GM19324 (cell line): ENCODE data around the gene LPIN1.
"Not testable (repeated sequence)": the region's sequence is repeated elsewhere in the genome, so short reads cannot be mapped to it uniquely, and the experiment has no call there.

Source experiments
- ATAC-seq: cut with Tn5 transposase; IDR thresholded peaks from one replicate; pipeline ENCODE4 v1.9.1; 2021; ENCODE audit warnings: mild to moderate bottlenecking, moderate library complexity; ENCODE audit not compliant: unreplicated experiment, low FRiP score

Gene LPIN1

GRCh38 chr2:11807156-11808015, 61.0 kb downstream of the LPIN1 start:
- no peak for ATAC-seq

GRCh38 chr2:11808016-11808400, 61.6 kb downstream of the LPIN1 start:
- no peak for ATAC-seq

DNA sequence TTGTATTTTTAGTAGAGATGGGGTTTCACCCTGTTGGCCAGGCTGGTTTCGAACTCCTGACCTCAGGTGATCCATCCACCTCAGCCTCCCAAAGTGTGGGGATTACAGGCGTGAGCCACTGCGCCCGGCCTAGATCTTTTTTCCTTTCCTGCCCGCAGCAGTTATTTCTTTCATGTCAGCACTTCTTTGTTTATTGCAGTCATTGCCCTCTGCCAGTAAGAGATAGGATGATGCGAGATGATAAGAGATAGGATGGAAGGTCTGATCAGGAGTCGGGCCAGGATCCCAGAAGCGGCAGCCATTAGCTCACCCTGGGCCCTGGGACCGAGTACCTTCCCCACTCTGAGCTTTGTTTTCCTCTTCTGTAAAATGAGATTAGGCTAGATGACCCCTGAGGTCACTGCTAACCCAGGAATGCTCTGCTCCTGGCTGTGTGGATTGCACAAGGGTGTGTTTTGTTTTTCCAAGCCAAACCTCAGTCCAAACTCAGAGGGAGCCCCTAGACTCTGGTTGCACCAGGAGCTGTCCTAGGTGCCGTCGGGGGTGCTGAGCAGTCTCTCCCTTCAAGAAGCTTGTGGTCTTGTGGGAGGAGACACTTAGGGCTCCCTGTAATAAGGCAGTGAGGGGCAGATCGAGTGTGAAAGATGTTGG, 63.3 kb downstream of the LPIN1 start:
- ATAC-seq, result no peak

DNA sequence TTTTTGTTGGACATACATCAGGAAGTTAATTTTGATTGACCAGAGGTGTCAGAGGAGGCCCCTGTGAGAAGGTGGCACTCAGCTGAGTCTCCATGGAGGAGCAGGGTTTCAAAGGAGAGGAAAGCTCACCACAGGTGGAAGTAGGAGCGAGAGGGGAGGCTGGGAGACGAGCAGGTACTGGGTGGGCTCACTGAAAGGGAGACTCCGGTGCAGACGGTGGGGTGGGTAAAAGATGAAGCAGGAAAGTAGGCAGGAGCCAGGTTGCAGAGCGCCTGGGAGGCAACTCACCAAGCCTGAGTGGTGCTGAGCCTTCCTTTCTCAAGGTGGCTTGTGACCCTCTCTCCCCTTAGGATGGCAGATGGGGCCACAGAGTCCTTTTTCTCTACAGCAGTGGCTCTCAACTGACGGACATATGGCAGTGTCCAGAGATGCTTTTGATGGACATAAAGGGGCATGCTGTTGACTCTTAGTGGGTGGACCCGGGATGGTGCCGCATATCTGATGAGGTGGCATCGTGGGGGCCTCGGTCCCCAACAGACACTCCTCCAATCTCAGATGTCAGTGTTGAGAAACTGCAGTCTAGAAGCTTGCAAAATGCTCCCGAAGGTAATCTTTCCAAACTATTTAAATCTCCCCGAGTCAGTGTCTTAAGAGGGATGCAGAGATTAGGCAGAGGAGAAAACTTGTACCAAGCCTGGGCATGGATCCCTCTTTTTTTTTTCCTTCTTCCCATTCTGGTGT, 64.0 kb downstream of the LPIN1 start:
- no peak for ATAC-seq

GRCh38 chr2:11811036-11811654, 64.7 kb downstream of the LPIN1 start:
- ATAC-seq, result no peak

DNA sequence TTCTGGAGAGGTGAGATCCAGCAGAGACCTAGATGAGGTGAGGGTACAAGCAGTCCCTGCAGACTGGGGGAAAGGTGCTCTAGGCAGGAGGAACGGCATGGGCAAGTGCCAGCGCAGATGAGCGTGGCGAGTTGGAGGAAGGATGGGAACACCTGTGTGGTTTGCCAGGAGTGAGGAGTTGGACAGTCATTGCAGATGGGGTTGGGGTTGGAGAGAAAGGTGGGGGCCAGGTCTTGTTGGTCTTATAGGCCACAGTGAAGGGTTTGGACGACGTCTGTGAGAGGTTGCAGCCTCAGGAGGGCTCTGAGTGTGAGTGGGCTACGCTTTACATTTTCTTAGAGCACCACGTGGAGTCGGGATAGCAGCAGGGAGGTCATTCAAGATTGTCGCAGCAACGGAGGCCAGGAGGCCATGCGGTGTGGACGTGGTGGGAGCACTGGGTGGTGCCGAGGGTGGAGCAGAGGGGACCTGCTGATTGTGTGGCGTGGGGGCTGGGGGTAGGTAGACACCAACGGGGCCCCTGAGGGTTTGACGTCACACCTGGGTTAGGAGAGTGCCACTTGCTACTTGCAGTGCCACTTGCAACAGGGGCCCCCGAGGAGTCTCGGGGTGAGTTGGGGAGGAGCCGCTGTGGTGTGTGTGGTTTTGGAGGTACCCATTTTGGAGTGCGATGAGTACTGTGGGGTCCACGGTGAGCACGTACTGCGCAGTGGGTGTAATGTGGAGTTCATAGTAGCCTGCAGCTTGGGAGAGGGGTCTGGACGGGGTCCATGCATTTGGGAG, 66.2 kb downstream of the LPIN1 start:
- no peak for ATAC-seq

- not testable (repeated sequence) for ATAC-seq
Measured at GRCh38 chr2:11813345-11813744, 66.9 kb downstream of the LPIN1 start.

DNA sequence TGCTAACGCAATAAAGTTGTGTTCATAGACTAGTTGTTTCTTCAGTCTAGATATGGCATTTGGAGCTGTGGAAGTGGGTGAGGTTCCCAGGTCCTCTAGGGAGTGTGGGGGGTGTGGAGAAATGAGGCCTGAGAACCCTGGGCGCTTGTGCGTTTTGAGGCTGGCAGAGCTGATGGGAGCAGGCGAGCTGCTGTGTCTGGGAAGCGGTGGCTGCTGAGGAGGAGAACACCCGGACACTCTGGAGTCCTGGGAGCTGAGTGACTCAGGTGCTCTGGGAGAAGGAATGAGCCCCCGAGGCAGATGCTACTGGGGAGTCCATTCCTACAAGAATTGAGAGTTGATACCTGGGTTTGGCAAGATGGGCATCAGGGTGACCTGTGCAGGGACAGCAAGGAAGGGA, 67.5 kb downstream of the LPIN1 start:
- no peak for ATAC-seq

GRCh38 chr2:11814979-11815510, 68.6 kb downstream of the LPIN1 start:
- ATAC-seq, result no peak

GRCh38 chr2:11816935-11817334, 70.5 kb downstream of the LPIN1 start:
- ATAC-seq, result not testable (repeated sequence)

GRCh38 chr2:11819235-11819729, 72.8 kb downstream of the LPIN1 start:
- ATAC-seq, result no peak

DNA sequence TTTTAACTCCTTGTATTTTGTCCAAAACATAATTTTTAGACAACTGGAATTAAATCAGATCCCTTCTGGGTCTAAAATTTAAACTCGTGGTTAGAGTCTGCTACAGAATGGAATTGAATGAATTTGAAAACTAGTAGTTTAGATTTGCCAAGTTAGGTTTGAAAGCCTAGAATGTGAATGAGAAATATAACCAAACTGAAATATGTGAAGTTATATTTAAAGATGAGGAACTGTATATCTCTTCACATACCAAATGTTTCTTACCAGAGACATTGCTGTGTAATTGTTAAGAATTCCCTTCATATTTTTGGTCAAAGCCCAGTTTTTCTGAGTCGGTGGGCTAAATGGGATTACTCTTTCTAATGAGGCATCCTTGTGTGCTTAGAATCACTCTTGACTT, 74.2 kb downstream of the LPIN1 start:
- no peak for ATAC-seq

- no peak for ATAC-seq
Measured at GRCh38 chr2:11821705-11822104, 75.3 kb downstream of the LPIN1 start.

- ATAC-seq, result not testable (repeated sequence)
Measured at GRCh38 chr2:11822359-11822745, 75.9 kb downstream of the LPIN1 start.

GRCh38 chr2:11822746-11823451, 76.5 kb downstream of the LPIN1 start:
- ATAC-seq, result no peak

GRCh38 chr2:11824901-11825828, 78.7 kb downstream of the LPIN1 start:
- no peak for ATAC-seq

GRCh38 chr2:11827547-11827946, 81.1 kb downstream of the LPIN1 start:
- ATAC-seq, result no peak

DNA sequence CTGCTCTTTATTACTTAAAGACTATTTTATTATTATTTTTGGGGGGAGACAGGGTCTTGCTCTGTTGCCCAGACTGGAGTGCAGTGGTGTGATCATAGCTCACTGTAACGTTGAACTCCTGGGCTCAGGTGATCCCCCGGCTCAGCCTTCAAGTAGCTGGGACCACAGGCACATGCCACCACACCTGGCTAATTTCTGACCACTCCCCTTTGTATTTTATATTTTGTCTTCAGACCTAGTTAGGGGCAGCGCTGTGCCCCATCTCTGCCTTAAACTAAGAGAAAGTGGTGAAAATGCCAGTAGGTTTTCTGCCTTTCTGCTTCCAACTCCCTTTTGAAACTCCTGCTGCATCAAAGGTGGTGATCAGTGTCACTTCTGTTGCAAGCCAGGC, 82.5 kb downstream of the LPIN1 start:
- ATAC-seq, result no peak
